HEK293 (cell line): ENCODE data around the gene ZNF688.

ENCODE experiments used
- ATF2 ChIP-seq: fragments of 450-650 bp; formaldehyde crosslinking; IDR thresholded peaks from 2 replicates; pipeline ENCODE4 v1.5.1; 2016; ENCODE audit warnings: missing biosample characterization, missing genetic modification characterization, low read depth
- ZNF558 ChIP-seq: fragments of 450-650 bp; formaldehyde crosslinking; IDR thresholded peaks from 2 replicates; pipeline ENCODE4 v1.5.1; 2016; ENCODE audit warnings: missing biosample characterization, missing genetic modification characterization
- ZNF830 ChIP-seq: fragments of 450-650 bp; IDR thresholded peaks from 2 replicates; pipeline ENCODE4 v1.5.0; 2018; ENCODE audit warnings: missing biosample characterization, missing genetic modification characterization, low read depth, mild to moderate bottlenecking, moderate library complexity

GRCh38 chr16:30555315-30556124 is 16.0 kb downstream of the ZNF688 start:
- TF ChIP-seq ZNF830 (tag by site-specific recombination) (no peak), ZNF558 (tag by site-specific recombination) (no peak), ATF2 (tag by site-specific recombination) (no peak)
